Mucosa of descending colon (tissue), 3 donors: ENCODE measurements around the gene FITM2. TPM values are rescaled to one million over a fixed set of nuclear protein-coding genes. Genes with fewer than 3 reads are reported as not detected.

Experiments
- ATAC-seq: fragments of 200-7000 bp; cut with Tn5 transposase; one replicate; pipeline ENCODE4 v1.9.1; 2020; ENCODE audit warnings: mild to moderate bottlenecking, moderate library complexity
- DNase-seq, 3 donors: peaks; one replicate each; pipeline ENCODE4 v3.0.0-alpha.2; 2020
- H3K36me3 ChIP-seq: fragments of 200-600 bp; one replicate; pipeline ENCODE4 v1.8.0; 2021; ENCODE audit warnings: low read depth, mild to moderate bottlenecking
- H3K4me1 ChIP-seq: fragments of 200-600 bp; one replicate; pipeline ENCODE4 v1.8.0; 2021; ENCODE audit warnings: low read depth, mild to moderate bottlenecking
- H3K4me3 ChIP-seq: fragments of 200-600 bp; one replicate; pipeline ENCODE4 v1.8.0; 2021; ENCODE audit warnings: mild to moderate bottlenecking
- H3K9me3 ChIP-seq: fragments of 200-600 bp; one replicate; pipeline ENCODE4 v1.8.0; 2021; ENCODE audit warnings: mild to moderate bottlenecking
- intact Hi-C, 2 donors: fragments of 100-400 bp; cut with DNase I in 1 of 2; cut with micrococcal nuclease in 1 of 2; formaldehyde crosslinking; loops; one replicate each; pipeline versions ENCODE4 v1.11.0 to v1.11.1; 2022; cut with DNase I, micrococcal nuclease
- total RNA-seq, 3 donors: library from RNA; stranded (reverse); fragmentation: NEBNext Ultra II Directional in 2 of 3; extraction: Animal tissue kit (Norgen Biotek cat#: 25700) in 2 of 3; gene quantifications; one replicate each; pipeline versions ENCODE4 v1.2.1 to v1.2.4, GENCODE V29; 2021 to 2023
- TF ChIP-seq, protein P1 (sequence below): fragments of 200-600 bp; IDR thresholded peaks from one replicate; pipeline ENCODE4 v1.8.0; 2022; ENCODE audit warnings: antibody characterized with exemption, mild to moderate bottlenecking
- donor health status: DM: no; HTN: no; CAD: no; lungs with moderate emphysema.
- donor health status: DM: no; HTN: no; CAD: no.
- donor health status: DM: no; HTN: yes; CAD: no.

The FITM2 gene
- total RNA-seq, 3 donors from 2014 or later = 10.9 to 12.6 (median 10.9) TPM

DNA sequence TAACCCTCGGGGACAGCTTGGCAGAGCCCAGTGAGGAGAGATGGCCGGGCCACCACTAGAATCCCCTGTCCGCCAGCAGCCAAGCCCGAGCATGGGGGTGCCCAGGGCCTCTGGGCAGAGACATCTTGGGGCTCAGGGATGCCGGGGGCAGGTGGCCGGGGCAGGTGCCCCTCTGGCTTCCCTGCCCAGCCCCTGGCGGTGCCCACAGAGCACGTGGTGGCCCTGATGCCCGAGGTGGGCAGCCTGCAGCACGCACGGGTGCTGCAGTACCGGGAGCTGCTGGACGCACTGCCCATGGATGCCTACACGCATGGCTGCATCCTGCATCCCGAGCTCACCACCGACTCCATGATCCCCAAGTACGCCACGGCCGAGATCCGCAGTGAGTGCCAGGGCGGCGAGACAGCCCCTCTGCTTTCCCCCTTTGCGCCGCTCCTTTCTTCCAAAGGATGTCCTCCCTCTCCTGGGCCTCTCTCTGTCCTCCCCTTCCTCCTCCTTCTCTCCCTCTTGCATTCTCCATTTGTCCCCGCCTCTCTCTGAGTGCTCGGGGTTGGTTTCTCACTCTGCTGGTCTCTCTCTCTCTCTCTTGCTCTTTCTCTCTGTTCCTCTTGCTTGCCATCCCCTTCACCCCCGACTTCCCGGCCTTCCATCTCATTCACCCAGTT, 52.6 kb downstream of the FITM2 start:
- ATAC-seq (no peak), DNase-seq (no peak)
- no peak overlapping the region for H3K4me3 ChIP-seq
- no peaks in the 10 kb centered on the region for H3K36me3 ChIP-seq
- TF ChIP-seq, protein P1, sequence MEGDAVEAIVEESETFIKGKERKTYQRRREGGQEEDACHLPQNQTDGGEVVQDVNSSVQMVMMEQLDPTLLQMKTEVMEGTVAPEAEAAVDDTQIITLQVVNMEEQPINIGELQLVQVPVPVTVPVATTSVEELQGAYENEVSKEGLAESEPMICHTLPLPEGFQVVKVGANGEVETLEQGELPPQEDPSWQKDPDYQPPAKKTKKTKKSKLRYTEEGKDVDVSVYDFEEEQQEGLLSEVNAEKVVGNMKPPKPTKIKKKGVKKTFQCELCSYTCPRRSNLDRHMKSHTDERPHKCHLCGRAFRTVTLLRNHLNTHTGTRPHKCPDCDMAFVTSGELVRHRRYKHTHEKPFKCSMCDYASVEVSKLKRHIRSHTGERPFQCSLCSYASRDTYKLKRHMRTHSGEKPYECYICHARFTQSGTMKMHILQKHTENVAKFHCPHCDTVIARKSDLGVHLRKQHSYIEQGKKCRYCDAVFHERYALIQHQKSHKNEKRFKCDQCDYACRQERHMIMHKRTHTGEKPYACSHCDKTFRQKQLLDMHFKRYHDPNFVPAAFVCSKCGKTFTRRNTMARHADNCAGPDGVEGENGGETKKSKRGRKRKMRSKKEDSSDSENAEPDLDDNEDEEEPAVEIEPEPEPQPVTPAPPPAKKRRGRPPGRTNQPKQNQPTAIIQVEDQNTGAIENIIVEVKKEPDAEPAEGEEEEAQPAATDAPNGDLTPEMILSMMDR = no peak
- no peaks in the 10 kb centered on the region for H3K4me1 ChIP-seq
- intact Hi-C loops = no loop called here
- H3K9me3 ChIP-seq = no peaks in the 10 kb centered on the region

DNA sequence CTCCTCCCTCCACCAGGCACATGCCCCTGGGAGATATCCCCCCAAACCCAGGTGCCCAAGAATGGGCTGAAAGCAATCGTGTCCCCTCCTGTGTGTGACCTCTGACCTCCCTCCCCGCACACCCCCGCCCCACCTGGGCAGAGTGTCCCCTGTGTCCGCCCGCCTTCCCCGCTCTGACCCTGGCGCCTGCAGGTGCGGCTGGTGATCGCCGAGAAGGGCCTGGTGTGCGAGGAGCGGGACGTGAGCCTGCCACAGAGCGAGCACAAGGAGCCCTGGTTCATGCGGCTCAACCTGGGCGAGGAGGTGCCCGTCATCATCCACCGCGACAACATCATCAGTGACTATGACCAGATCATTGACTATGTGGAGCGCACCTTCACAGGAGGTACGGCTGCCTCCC, 54.0 kb downstream of the FITM2 start:
- no peak for DNase-seq
- Histone ChIP-seq H3K4me3 (no peak overlapping the region), H3K9me3 (no peaks in the 10 kb centered on the region), H3K4me1 (no peaks in the 10 kb centered on the region), H3K36me3 (no peaks in the 10 kb centered on the region)
- intact Hi-C loops = no loop called here
- TF ChIP-seq, protein P1 = no peak
- no peak for ATAC-seq

DNA sequence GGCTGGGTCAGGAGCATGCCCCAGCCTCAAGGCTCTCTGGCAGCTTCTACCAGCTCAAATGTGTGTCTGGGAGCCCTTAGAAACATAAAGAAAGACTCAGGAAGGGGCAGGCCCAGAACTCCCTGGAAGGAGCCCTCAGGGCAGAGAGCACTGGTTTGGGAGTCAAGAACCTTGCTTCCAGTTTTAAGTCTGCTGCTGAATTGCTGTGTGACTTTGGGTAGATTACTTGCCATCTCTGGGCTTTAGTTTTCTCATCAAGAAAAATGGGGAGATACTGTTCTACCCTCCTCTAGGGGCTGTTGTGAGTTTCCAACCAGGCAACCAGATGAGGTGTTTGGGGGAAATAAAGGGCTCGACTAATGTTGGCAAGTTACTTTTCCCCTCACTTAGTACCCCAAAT, 55.1 kb downstream of the FITM2 start:
- TF ChIP-seq, protein P1 = no peak
- Histone ChIP-seq H3K36me3 (no peaks in the 10 kb centered on the region), H3K4me3 (no peak overlapping the region), H3K9me3 (no peaks in the 10 kb centered on the region), H3K4me1 (no peaks in the 10 kb centered on the region)
- ATAC-seq (no peak), DNase-seq (no peak)
- intact Hi-C loops = no loop called here

DNA sequence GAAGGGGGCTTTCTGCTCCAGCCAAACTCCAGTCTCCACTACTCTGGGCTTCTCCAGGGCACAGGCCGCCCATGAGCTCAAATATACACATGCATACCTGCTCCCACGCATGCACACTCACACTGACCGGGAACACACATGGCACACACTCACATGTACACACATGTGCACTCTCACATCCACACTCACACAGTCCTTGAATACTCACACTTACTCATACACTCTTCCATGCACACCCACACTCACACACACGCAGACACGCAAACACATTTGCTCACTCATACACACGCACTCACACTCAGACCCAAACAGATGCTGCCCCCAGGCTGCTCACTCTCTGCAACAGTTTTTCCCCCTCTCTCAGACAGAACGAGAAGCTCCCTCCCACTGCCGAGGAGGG, 56.9 kb downstream of the FITM2 start:
- no peak for DNase-seq
- TF ChIP-seq, protein P1 = no peak
- Histone ChIP-seq H3K4me3 (no peak overlapping the region), H3K36me3 (no peaks in the 10 kb centered on the region), H3K9me3 (no peaks in the 10 kb centered on the region), H3K4me1 (no peaks in the 10 kb centered on the region)
- ATAC-seq = no peak
- intact Hi-C loops = no loop called here

DNA sequence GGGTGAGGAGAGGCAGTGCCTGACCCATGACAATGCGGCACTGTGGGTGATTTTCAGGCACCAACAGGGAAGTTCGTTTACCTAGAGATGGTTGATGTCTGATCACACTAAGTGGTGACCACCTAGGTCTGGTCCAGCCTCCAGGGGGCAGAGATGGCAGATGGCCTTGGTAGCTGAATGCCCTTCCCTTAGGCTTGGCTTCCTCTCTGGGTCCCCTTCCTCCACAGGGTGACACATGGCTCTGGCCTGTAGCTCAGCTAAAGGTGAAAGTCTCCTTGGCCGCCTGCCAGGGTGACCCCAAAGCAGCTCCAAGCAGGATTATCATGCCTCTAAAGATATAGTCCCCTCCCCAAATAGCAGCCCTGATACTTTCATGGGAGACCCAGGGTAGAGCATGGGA, 57.5 kb downstream of the FITM2 start:
- no peaks in the 10 kb centered on the region for H3K9me3 ChIP-seq
- no peak overlapping the region for H3K4me3 ChIP-seq
- no peaks in the 10 kb centered on the region for H3K4me1 ChIP-seq
- ATAC-seq = no peak
- no peak for DNase-seq
- intact Hi-C loops = no loop called here
- TF ChIP-seq, protein P1 = no peak
- no peaks in the 10 kb centered on the region for H3K36me3 ChIP-seq

Other genes starting within 250 kb of the FITM2 start
- 10 to 100 TPM in 1 of 3 donors, 1 to 10 TPM in 2; 2.3 to 87.3 (median 8.3) TPM for gene JPH2, start 124.0 kb downstream of the FITM2 start, total RNA-seq
- 10 to 100 TPM; 32.1 to 40.1 (median 32.5) TPM for gene OSER1, start 100.4 kb downstream of the FITM2 start, total RNA-seq
- gene GDAP1L1, start 63.9 kb downstream of the FITM2 start, total RNA-seq = under 1 TPM in 1 of 3 donors, not detected in 2; 0.25 TPM
- not detected for gene R3HDML, start 25.8 kb upstream of the FITM2 start, total RNA-seq
- gene HNF4A, start 44.5 kb upstream of the FITM2 start, total RNA-seq = 100 to 1,000 TPM; 125 to 332 (median 237) TPM
- 10 to 100 TPM in 1 of 3 donors, 1 to 10 TPM in 2; 7.2 to 10.2 (median 9.9) TPM for gene TTPAL, start 164.7 kb upstream of the FITM2 start, total RNA-seq
- 100 to 1,000 TPM; 103 to 128 (median 110) TPM for gene SERINC3, start 210.9 kb upstream of the FITM2 start, total RNA-seq